ENCODE results near the gene VCL.

GRCh38 chr10:74079028-74079935, 81.4 kb downstream of the VCL start:
- TF ChIP-seq CTCF (IDR thresholded peaks at IDR 0.05), result no peak
- TF ChIP-seq POLR2A (IDR thresholded peaks at IDR 0.05), result no peak
